Stimulated activated naive B cell treated with anti-CD40 and anti-IgM and Interleukin-4, amounts not matched to agents 10 μg/mL and 1 μg/mL and 100 μg/mL, for 72 hours (primary cell): Measurements from ENCODE around the gene TBPL1.
A peak's percentile ranks its signal among the peaks of the same experiment; 100 is the strongest.

Source experiments
- ATAC-seq, 2 donors: fragments of 150-1000 bp; cut with Tn5 transposase; replicated peaks; 2 replicates each; pipeline ENCODE4 v1.10.0; 2021; ENCODE audit warnings: moderate library complexity in 1 of 2
- DNase-seq: peaks from one replicate; pipeline ENCODE4 v3.0.0; 2021
- H3K27ac Mint-ChIP-seq: one replicate; pipeline ENCODE4 v1.8.0; 2022; ENCODE audit warnings: mild to moderate bottlenecking, mixed read lengths
- H3K27me3 Mint-ChIP-seq, 2 donors: one replicate each; pipeline ENCODE4 v1.8.0; 2022; ENCODE audit warnings: mixed read lengths in 2 of 2
- H3K36me3 Mint-ChIP-seq, 2 donors: one replicate each; pipeline ENCODE4 v1.8.0; 2022; ENCODE audit warnings: mixed read lengths in 2 of 2, mild to moderate bottlenecking in 1 of 2
- H3K4me1 Mint-ChIP-seq, 2 donors: one replicate each; pipeline ENCODE4 v1.8.0; 2022; ENCODE audit warnings: mixed read lengths in 2 of 2, mild to moderate bottlenecking in 1 of 2
- H3K4me3 Mint-ChIP-seq, 2 donors: one replicate each; pipeline ENCODE4 v1.8.0; 2022; ENCODE audit warnings: mild to moderate bottlenecking in 2 of 2, mixed read lengths in 2 of 2, moderate library complexity in 1 of 2
- H3K9me3 Mint-ChIP-seq, 2 donors: one replicate each; pipeline ENCODE4 v1.8.0; 2022; ENCODE audit warnings: mixed read lengths in 2 of 2, mild to moderate bottlenecking in 1 of 2

Gene TBPL1

GRCh38 chr6:133995758-133996157 is 42.7 kb downstream of the TBPL1 start:
- no peaks in the 10 kb centered on the region for H3K4me1 Mint-ChIP-seq
- no peak overlapping the region for H3K27ac Mint-ChIP-seq
- H3K4me3 Mint-ChIP-seq: no peak overlapping the region
- no peaks in the 10 kb centered on the region for H3K27me3 Mint-ChIP-seq
- no peaks in the 10 kb centered on the region for H3K9me3 Mint-ChIP-seq
- H3K36me3 Mint-ChIP-seq: no peaks in the 10 kb centered on the region
- DNase-seq (no peak), ATAC-seq (no peak)

DNA sequence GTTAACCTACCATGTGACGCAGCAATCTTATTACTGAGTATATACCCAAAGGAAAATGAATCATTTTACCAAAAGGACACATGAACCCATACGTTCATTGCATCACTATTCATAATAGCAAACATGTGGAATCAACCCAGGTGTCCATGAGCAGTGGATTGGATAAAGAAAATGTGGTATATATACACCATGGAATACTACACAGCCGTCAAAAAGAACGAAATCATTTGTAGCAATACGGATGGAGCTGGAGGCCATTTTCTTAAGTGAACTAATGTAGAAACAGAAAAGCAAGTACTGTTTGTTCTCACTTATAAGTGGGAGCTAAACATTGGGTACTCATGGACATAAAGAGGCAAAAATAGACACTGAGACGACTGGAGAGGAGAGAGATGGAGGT is 44.2 kb downstream of the TBPL1 start:
- Mint-ChIP-seq H3K36me3 (no peaks in the 10 kb centered on the region), H3K4me3 (no peak overlapping the region), H3K27me3 (no peaks in the 10 kb centered on the region), H3K27ac (no peak overlapping the region), H3K4me1 (no peaks in the 10 kb centered on the region), H3K9me3 (no peaks in the 10 kb centered on the region)
- DNase-seq: no peak
- no peak for ATAC-seq

GRCh38 chr6:133999305-133999704 is 46.3 kb downstream of the TBPL1 start:
- DNase-seq (no peak), ATAC-seq (no peak)
- no peaks in the 10 kb centered on the region for H3K9me3 Mint-ChIP-seq
- H3K27me3 Mint-ChIP-seq: peaks cover 0 to 4% of the 10 kb centered on the region in 2 donors
- no peaks in the 10 kb centered on the region for H3K36me3 Mint-ChIP-seq
- H3K4me1 Mint-ChIP-seq: no peaks in the 10 kb centered on the region
- no peak overlapping the region for H3K27ac Mint-ChIP-seq
- H3K4me3 Mint-ChIP-seq: no peak overlapping the region

DNA sequence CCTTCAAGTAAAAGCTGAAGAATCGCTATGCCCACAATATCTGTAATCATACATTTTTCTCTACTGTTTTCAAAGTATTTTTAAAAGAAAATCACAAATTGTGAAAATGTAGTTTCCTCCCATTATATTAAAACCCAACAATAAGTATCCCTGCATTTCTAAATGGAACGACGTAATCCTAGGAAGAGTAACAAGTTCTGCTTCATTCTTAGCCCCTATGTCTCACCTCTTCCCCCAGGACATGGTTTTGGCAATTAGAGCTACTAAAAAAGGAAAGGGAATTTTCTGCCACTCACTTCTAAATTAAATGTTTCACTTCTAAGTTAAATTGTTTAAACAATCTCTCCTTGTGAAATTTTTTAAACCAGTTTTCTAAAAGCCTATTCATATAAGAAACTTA is 47.4 kb downstream of the TBPL1 start:
- peaks cover 0 to 4% of the 10 kb centered on the region in 2 donors for H3K27me3 Mint-ChIP-seq

GRCh38 chr6:134002821-134003220 is 49.8 kb downstream of the TBPL1 start:
- Mint-ChIP-seq H3K4me1 (no peaks in the 10 kb centered on the region), H3K27me3 (peaks cover 4 to 5% of the 10 kb centered on the region in 2 donors), H3K4me3 (no peak overlapping the region), H3K27ac (no peak overlapping the region), H3K9me3 (no peaks in the 10 kb centered on the region), H3K36me3 (no peaks in the 10 kb centered on the region)
- DNase-seq: no peak
- no peak for ATAC-seq

More for the DNA sequence above, 47.4 kb downstream of the TBPL1 start:
- DNase-seq: no peak
- Mint-ChIP-seq H3K4me3 (no peak overlapping the region), H3K27ac (no peak overlapping the region), H3K9me3 (no peaks in the 10 kb centered on the region), H3K36me3 (no peaks in the 10 kb centered on the region), H3K4me1 (no peaks in the 10 kb centered on the region)
- no peak for ATAC-seq

DNA sequence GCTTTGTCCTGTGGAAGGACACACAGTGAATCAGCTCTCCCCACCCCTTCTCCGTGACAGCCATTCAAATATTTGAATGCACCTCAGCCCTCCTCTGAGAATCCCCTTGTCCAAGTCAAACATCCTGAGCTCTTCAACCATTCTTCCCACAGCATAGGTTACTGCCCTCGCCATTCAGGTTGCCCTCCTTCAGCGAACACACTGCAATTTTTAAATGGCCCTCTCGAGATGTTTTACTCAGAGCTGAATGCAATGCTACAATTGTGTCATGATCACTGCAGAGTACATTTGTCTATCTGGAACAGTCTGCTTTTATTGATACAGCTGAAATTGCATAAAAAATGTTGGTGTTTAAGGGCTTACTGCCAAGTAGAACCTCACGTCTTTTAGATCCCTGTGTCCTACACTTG is 50.5 kb downstream of the TBPL1 start:
- DNase-seq (no peak), ATAC-seq (no peak)
- H3K36me3 Mint-ChIP-seq: no peaks in the 10 kb centered on the region
- H3K4me1 Mint-ChIP-seq: no peaks in the 10 kb centered on the region
- H3K27me3 Mint-ChIP-seq: peaks cover 4 to 5% of the 10 kb centered on the region in 2 donors
- no peak overlapping the region for H3K4me3 Mint-ChIP-seq
- no peaks in the 10 kb centered on the region for H3K9me3 Mint-ChIP-seq
- no peak overlapping the region for H3K27ac Mint-ChIP-seq

- no peak overlapping the region for H3K4me3 Mint-ChIP-seq
- H3K27ac Mint-ChIP-seq: no peak overlapping the region
- H3K4me1 Mint-ChIP-seq: peaks cover under 1% of the 10 kb centered on the region in 2 donors
- H3K27me3 Mint-ChIP-seq: peaks cover 4 to 5% of the 10 kb centered on the region in 2 donors
- no peak for DNase-seq
- H3K9me3 Mint-ChIP-seq: no peaks in the 10 kb centered on the region
- no peaks in the 10 kb centered on the region for H3K36me3 Mint-ChIP-seq
- no peak for ATAC-seq
Observed at GRCh38 chr6:134004714-134005113, 51.7 kb downstream of the TBPL1 start.

DNA sequence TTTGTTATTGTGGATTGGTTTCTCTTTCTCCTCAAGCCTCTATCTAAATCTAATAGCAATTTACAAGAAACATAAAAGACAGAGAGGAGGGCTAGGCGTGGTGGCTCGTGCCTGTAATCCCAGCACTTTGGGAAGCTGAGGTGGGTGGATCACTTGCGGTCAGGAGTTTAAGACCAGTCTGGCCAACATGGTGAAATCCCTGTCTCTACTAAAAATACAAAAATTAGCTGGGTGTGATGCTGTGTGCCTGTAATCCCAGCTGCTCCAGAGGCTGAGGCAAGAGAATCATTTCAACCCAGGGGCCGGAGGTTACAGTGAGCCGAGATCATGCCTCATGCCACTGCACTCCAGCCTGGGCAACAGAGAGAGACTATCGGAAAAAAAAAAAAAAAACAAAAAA is 52.8 kb downstream of the TBPL1 start:
- Mint-ChIP-seq H3K36me3 (no peaks in the 10 kb centered on the region), H3K4me3 (no peak overlapping the region), H3K9me3 (no peaks in the 10 kb centered on the region), H3K27me3 (peaks cover 4 to 5% of the 10 kb centered on the region in 2 donors), H3K27ac (no peak overlapping the region), H3K4me1 (peaks cover 2 to 9% of the 10 kb centered on the region in 2 donors)
- no peak for DNase-seq
- ATAC-seq: no peak

- H3K4me1 Mint-ChIP-seq: peaks cover 2 to 12% of the 10 kb centered on the region in 2 donors
- H3K27ac Mint-ChIP-seq: no peak overlapping the region
- H3K27me3 Mint-ChIP-seq: peaks cover 4 to 5% of the 10 kb centered on the region in 2 donors
- no peak overlapping the region for H3K4me3 Mint-ChIP-seq
- DNase-seq (no peak), ATAC-seq (no peak)
- no peaks in the 10 kb centered on the region for H3K36me3 Mint-ChIP-seq
- H3K9me3 Mint-ChIP-seq: no peaks in the 10 kb centered on the region
Observed at GRCh38 chr6:134007077-134007476, 54.1 kb downstream of the TBPL1 start.

- H3K4me3 Mint-ChIP-seq: no peak overlapping the region
- ATAC-seq (peak; percentile 57 to 77), DNase-seq (no peak)
- peaks cover 0 to 5% of the 10 kb centered on the region in 2 donors for H3K27me3 Mint-ChIP-seq
- no peaks in the 10 kb centered on the region for H3K36me3 Mint-ChIP-seq
- H3K4me1 Mint-ChIP-seq: peaks cover 2 to 12% of the 10 kb centered on the region in 2 donors
- no peak overlapping the region for H3K27ac Mint-ChIP-seq
- no peaks in the 10 kb centered on the region for H3K9me3 Mint-ChIP-seq
Observed at GRCh38 chr6:134009876-134010275, 56.9 kb downstream of the TBPL1 start.

- no peak overlapping the region for H3K4me3 Mint-ChIP-seq
- no peaks in the 10 kb centered on the region for H3K36me3 Mint-ChIP-seq
- H3K27ac Mint-ChIP-seq: no peak overlapping the region
- H3K27me3 Mint-ChIP-seq: peaks cover 0 to 5% of the 10 kb centered on the region in 2 donors
- DNase-seq: no peak
- H3K4me1 Mint-ChIP-seq: peaks cover 2 to 12% of the 10 kb centered on the region in 2 donors
- H3K9me3 Mint-ChIP-seq: no peaks in the 10 kb centered on the region
- ATAC-seq: no peak
Observed at GRCh38 chr6:134010400-134010799, 57.4 kb downstream of the TBPL1 start.

- DNase-seq (no peak), ATAC-seq (no peak)
- Mint-ChIP-seq H3K36me3 (no peaks in the 10 kb centered on the region), H3K4me1 (peaks cover 2 to 12% of the 10 kb centered on the region in 2 donors), H3K4me3 (no peak overlapping the region), H3K27ac (peak overlapping the region; percentile 10), H3K27me3 (peaks cover 0 to 5% of the 10 kb centered on the region in 2 donors), H3K9me3 (no peaks in the 10 kb centered on the region)
Observed at GRCh38 chr6:134010974-134011373, 58.0 kb downstream of the TBPL1 start.

GRCh38 chr6:134014588-134015137 is 61.6 kb downstream of the TBPL1 start:
- Mint-ChIP-seq H3K9me3 (no peaks in the 10 kb centered on the region), H3K27me3 (no peaks in the 10 kb centered on the region), H3K36me3 (no peaks in the 10 kb centered on the region), H3K4me1 (peaks cover 2 to 11% of the 10 kb centered on the region in 2 donors), H3K4me3 (no peak overlapping the region), H3K27ac (no peak overlapping the region)
- no peak for ATAC-seq
- no peak for DNase-seq

- peaks cover 0 to under 1% of the 10 kb centered on the region in 2 donors for H3K4me1 Mint-ChIP-seq
- DNase-seq (no peak), ATAC-seq (no peak)
- H3K27ac Mint-ChIP-seq: no peak overlapping the region
- no peaks in the 10 kb centered on the region for H3K36me3 Mint-ChIP-seq
- H3K27me3 Mint-ChIP-seq: no peaks in the 10 kb centered on the region
- no peaks in the 10 kb centered on the region for H3K9me3 Mint-ChIP-seq
- no peak overlapping the region for H3K4me3 Mint-ChIP-seq
Observed at GRCh38 chr6:134015719-134016557, 62.9 kb downstream of the TBPL1 start.

DNA sequence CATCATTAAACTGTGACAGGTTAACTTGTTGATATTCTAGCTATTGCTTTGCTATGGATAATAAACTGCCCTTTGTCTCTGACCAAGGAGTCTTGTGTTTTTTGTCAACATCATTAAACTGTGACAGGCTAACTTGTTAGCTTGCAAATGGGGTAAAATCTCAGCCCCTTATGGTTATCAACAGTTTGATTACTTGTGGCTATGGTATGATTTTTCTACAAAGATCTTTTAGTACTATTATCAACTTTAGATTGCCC is 63.5 kb downstream of the TBPL1 start:
- Mint-ChIP-seq H3K27me3 (no peaks in the 10 kb centered on the region), H3K27ac (no peak overlapping the region), H3K4me1 (peaks cover 1 to 5% of the 10 kb centered on the region in 2 donors), H3K36me3 (no peaks in the 10 kb centered on the region), H3K4me3 (no peak overlapping the region), H3K9me3 (no peaks in the 10 kb centered on the region)
- DNase-seq (no peak), ATAC-seq (no peak)
